HepG2 (cell line): ENCODE results near the gene SLC35B1. TPM values are rescaled to one million over a fixed set of nuclear protein-coding genes. Genes with fewer than 3 reads are reported as not detected.

ENCODE experiments used
- JUN ChIP-seq: sonication (generic); formaldehyde crosslinking; IDR thresholded peaks from 2 replicates; pipeline ENCODE4 v1.4.0; 2020; ENCODE audit warnings: mild to moderate bottlenecking, missing genetic modification reagents
- MEIS2 ChIP-seq: sonication (generic); formaldehyde crosslinking; IDR thresholded peaks from 2 replicates; pipeline ENCODE4 v1.9.0; 2021; ENCODE audit warnings: mild to moderate bottlenecking, missing genetic modification reagents
- NR2C2 ChIP-seq: sonication (generic); formaldehyde crosslinking; IDR thresholded peaks from 2 replicates; pipeline ENCODE4 v1.4.0; 2020; ENCODE audit warnings: missing genetic modification reagents, mild to moderate bottlenecking, moderate library complexity, borderline replicate concordance
- SETDB1 ChIP-seq: sonication (generic); formaldehyde crosslinking; IDR thresholded peaks from 2 replicates; pipeline ENCODE4 v1.5.1; 2020; ENCODE audit warnings: missing genetic modification reagents, mild to moderate bottlenecking, borderline replicate concordance
- XBP1 ChIP-seq: sonication (generic); formaldehyde crosslinking; IDR thresholded peaks from 2 replicates; pipeline ENCODE4 v1.5.0; 2020; ENCODE audit warnings: missing genetic modification reagents
- ZFP82 ChIP-seq: sonication (generic); formaldehyde crosslinking; IDR thresholded peaks from 2 replicates; pipeline ENCODE4 v1.5.1; 2020; ENCODE audit warnings: mild to moderate bottlenecking, missing genetic modification reagents, borderline replicate concordance
- ZNF282 ChIP-seq: fragments of 450-650 bp; IDR thresholded peaks from 2 replicates; pipeline ENCODE4 v1.6.1; 2018; ENCODE audit not compliant: partially characterized antibody
- ZNF460 ChIP-seq: sonication (generic); formaldehyde crosslinking; IDR thresholded peaks from 2 replicates; pipeline ENCODE4 v1.5.1; 2020; ENCODE audit warnings: missing genetic modification reagents, mild to moderate bottlenecking, borderline replicate concordance
- ZNF720 ChIP-seq: sonication (generic); formaldehyde crosslinking; IDR thresholded peaks from 2 replicates; pipeline ENCODE4 v1.4.0; 2020; ENCODE audit warnings: missing genetic modification reagents
- ZNF841 ChIP-seq: sonication (generic); formaldehyde crosslinking; IDR thresholded peaks from 2 replicates; pipeline ENCODE4 v1.8.1; 2023; ENCODE audit warnings: missing genetic modification reagents, borderline replicate concordance
- polyA plus RNA-seq, 8 experiments: library from polyadenylated mRNA; depleted of rRNA in 3 of 8; stranded (reverse) in 7 of 8; unstranded in 1 of 8; fragments of >200 nt; fragmentation: Illumina TruSeq in 4 of 8; extraction: Trizol in 4 of 8; gene quantifications; 2 replicates each; pipeline versions ENCODE4 v1.2.1 to v1.2.3, GENCODE V29; 2011 to 2016; ENCODE audit warnings: low read depth in 4 of 8, missing spikeins in 1 of 8, mixed read lengths in 1 of 8; ENCODE audit not compliant: insufficient read depth in 1 of 8
- total RNA-seq, 5 experiments: library from RNA; depleted of rRNA; stranded (reverse); fragments of >200 nt; fragmentation: Illumina TruSeq; extraction: Trizol; gene quantifications; 2 replicates each; pipeline ENCODE4 v1.2.3, GENCODE V29; 2016; ENCODE audit warnings: low read depth in 1 of 5
- TF ChIP-seq, protein P1 (sequence below): IDR thresholded peaks from 2 replicates; pipeline ENCODE4 v1.6.1; 2016; ENCODE audit warnings: missing compliant biosample characterization, missing genetic modification reagents, borderline replicate concordance
- TF ChIP-seq, protein P2 (sequence below): sonication (generic); formaldehyde crosslinking; conservative IDR thresholded peaks from 2 replicates; pipeline ENCODE4 v1.5.0; 2020; ENCODE audit warnings: missing genetic modification reagents
- TF ChIP-seq, protein P3 (sequence below): sonication (generic); formaldehyde crosslinking; IDR thresholded peaks from 2 replicates; pipeline ENCODE4 v1.8.1; 2023; ENCODE audit warnings: mild to moderate bottlenecking, missing genetic modification reagents
- TF ChIP-seq, protein P4 (sequence below): sonication (generic); formaldehyde crosslinking; IDR thresholded peaks from 2 replicates; pipeline ENCODE4 v1.5.0; 2020; ENCODE audit warnings: missing genetic modification reagents
- TF ChIP-seq, protein P5 (sequence below): sonication (generic); formaldehyde crosslinking; IDR thresholded peaks from 2 replicates; pipeline ENCODE4 v1.4.0; 2020; ENCODE audit warnings: mild to moderate bottlenecking, missing genetic modification reagents
- TF ChIP-seq, protein P6 (sequence below): sonication (generic); formaldehyde crosslinking; IDR thresholded peaks from 2 replicates; pipeline ENCODE4 v1.4.0; 2020; ENCODE audit warnings: missing genetic modification reagents, mild to moderate bottlenecking, borderline replicate concordance

Gene SLC35B1
- total and polyA plus RNA-seq, 2 of the 13 experiments (the other 11 are each of a cell fraction or from before 2014, with no cell fraction given), result 99.6 to 113 TPM

DNA sequence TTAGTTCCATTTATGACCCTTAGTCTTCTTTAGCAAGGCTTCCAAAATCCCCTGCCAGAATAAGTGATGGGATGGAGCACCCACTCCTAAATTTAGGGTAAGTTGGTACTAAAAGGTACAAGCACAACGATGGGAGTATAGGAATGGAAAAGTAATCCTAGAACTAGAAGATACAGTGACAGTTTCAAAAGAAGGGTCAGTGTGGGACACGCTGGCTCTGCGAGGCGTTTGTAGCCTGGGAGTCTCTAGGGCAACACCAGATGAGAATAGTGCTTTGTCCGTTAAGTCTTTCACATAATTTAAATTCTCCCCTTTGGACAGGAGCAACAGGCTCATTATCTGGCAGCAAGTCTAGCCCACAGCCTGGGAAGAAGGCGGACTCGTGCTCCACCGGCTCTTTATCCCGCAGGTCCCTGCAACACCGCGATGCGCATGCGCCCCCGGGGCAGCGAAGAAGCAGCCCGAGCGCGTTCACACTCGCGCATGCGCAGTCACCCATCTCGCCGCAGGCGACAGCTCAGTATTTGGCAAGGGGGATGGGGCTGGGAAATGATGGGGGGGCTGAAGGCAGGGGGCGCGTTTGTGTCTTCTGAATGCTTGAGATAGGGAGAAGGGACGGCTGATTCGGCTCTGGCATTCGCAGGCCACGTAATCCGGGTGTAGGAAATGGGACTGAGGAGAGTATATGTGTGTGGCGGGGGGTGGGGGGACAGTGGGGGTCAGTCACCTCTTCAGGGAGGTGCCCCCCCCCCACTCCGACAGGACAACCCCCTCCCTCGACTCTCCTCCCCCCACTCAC is 30.4 kb downstream of the SLC35B1 start (continued):
- TF ChIP-seq, protein P1, sequence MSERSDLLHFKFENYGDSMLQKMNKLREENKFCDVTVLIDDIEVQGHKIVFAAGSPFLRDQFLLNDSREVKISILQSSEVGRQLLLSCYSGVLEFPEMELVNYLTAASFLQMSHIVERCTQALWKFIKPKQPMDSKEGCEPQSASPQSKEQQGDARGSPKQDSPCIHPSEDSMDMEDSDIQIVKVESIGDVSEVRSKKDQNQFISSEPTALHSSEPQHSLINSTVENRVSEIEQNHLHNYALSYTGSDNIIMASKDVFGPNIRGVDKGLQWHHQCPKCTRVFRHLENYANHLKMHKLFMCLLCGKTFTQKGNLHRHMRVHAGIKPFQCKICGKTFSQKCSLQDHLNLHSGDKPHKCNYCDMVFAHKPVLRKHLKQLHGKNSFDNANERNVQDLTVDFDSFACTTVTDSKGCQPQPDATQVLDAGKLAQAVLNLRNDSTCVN (CRISPR knock-in tag), result no peak
- TF ChIP-seq ZNF841 (CRISPR knock-in tag) (no peak), JUN (CRISPR knock-in tag) (0 out of 2 replicates have a peak, but pooled peaks have one; percentile 2), NR2C2 (CRISPR knock-in tag) (no peak), ZNF720 (CRISPR knock-in tag) (no peak), MEIS2 (CRISPR knock-in tag) (no peak), ZNF460 (no peak), ZFP82 (CRISPR knock-in tag) (0 out of 2 replicates have a peak, but pooled peaks have one; percentile 49), ZNF282 (no peak), SETDB1 (CRISPR knock-in tag) (no peak), XBP1 (CRISPR knock-in tag) (0 out of 2 replicates have a peak, but pooled peaks have one; percentile 51)
- TF ChIP-seq, protein P2, sequence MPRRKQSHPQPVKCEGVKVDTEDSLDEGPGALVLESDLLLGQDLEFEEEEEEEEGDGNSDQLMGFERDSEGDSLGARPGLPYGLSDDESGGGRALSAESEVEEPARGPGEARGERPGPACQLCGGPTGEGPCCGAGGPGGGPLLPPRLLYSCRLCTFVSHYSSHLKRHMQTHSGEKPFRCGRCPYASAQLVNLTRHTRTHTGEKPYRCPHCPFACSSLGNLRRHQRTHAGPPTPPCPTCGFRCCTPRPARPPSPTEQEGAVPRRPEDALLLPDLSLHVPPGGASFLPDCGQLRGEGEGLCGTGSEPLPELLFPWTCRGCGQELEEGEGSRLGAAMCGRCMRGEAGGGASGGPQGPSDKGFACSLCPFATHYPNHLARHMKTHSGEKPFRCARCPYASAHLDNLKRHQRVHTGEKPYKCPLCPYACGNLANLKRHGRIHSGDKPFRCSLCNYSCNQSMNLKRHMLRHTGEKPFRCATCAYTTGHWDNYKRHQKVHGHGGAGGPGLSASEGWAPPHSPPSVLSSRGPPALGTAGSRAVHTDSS (CRISPR knock-in tag), result no peak
- TF ChIP-seq, protein P3, sequence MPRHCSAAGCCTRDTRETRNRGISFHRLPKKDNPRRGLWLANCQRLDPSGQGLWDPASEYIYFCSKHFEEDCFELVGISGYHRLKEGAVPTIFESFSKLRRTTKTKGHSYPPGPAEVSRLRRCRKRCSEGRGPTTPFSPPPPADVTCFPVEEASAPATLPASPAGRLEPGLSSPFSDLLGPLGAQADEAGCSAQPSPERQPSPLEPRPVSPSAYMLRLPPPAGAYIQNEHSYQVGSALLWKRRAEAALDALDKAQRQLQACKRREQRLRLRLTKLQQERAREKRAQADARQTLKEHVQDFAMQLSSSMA (CRISPR knock-in tag), result no peak
- TF ChIP-seq, protein P4, sequence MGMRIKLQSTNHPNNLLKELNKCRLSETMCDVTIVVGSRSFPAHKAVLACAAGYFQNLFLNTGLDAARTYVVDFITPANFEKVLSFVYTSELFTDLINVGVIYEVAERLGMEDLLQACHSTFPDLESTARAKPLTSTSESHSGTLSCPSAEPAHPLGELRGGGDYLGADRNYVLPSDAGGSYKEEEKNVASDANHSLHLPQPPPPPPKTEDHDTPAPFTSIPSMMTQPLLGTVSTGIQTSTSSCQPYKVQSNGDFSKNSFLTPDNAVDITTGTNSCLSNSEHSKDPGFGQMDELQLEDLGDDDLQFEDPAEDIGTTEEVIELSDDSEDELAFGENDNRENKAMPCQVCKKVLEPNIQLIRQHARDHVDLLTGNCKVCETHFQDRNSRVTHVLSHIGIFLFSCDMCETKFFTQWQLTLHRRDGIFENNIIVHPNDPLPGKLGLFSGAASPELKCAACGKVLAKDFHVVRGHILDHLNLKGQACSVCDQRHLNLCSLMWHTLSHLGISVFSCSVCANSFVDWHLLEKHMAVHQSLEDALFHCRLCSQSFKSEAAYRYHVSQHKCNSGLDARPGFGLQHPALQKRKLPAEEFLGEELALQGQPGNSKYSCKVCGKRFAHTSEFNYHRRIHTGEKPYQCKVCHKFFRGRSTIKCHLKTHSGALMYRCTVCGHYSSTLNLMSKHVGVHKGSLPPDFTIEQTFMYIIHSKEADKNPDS (CRISPR knock-in tag), result no peak
- TF ChIP-seq, protein P5, sequence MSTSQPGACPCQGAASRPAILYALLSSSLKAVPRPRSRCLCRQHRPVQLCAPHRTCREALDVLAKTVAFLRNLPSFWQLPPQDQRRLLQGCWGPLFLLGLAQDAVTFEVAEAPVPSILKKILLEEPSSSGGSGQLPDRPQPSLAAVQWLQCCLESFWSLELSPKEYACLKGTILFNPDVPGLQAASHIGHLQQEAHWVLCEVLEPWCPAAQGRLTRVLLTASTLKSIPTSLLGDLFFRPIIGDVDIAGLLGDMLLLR (CRISPR knock-in tag), result no peak
- TF ChIP-seq, protein P6, sequence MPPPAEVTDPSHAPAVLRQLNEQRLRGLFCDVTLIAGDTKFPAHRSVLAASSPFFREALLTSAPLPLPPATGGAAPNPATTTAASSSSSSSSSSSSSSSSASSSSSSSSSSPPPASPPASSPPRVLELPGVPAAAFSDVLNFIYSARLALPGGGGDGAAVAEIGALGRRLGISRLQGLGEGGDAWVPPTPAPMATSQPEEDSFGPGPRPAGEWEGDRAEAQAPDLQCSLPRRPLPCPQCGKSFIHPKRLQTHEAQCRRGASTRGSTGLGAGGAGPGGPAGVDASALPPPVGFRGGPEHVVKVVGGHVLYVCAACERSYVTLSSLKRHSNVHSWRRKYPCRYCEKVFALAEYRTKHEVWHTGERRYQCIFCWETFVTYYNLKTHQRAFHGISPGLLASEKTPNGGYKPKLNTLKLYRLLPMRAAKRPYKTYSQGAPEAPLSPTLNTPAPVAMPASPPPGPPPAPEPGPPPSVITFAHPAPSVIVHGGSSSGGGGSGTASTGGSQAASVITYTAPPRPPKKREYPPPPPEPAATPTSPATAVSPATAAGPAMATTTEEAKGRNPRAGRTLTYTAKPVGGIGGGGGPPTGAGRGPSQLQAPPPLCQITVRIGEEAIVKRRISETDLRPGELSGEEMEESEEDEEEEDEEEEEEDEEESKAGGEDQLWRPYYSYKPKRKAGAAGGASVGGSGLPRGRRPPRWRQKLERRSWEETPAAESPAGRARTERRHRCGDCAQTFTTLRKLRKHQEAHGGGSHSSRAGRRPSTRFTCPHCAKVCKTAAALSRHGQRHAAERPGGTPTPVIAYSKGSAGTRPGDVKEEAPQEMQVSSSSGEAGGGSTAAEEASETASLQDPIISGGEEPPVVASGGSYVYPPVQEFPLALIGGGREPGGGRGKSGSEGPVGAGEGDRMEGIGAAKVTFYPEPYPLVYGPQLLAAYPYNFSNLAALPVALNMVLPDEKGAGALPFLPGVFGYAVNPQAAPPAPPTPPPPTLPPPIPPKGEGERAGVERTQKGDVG (CRISPR knock-in tag), result no peak
